Neuronal stem cell (in vitro differentiated cells): ENCODE data around the gene WDTC1.
A peak's percentile ranks its signal among the peaks of the same experiment; 100 is the strongest.

ENCODE experiments used
- DNase-seq: peaks from one replicate; pipeline ENCODE4 v3.0.0-alpha.2; 2013; ENCODE audit warnings: low spot score
- H2AFZ ChIP-seq: one replicate; pipeline ENCODE4 v1.6.1; 2013; ENCODE audit warnings: mild to moderate bottlenecking, low read length, inconsistent platforms
- H2AK5ac ChIP-seq: 2 replicates; pipeline ENCODE4 v1.6.1; 2013; ENCODE audit warnings: low read depth, mild to moderate bottlenecking, inconsistent platforms, low read length, moderate library complexity, mixed read lengths
- H2BK120ac ChIP-seq: 2 replicates; pipeline ENCODE4 v1.6.1; 2013; ENCODE audit warnings: low read depth, mild to moderate bottlenecking, inconsistent platforms, low read length, moderate library complexity, mixed read lengths
- H2BK12ac ChIP-seq: one replicate; pipeline ENCODE4 v1.6.1; 2013; ENCODE audit warnings: low read length, inconsistent platforms
- H2BK15ac ChIP-seq: 2 replicates; pipeline ENCODE4 v1.6.1; 2013; ENCODE audit warnings: mild to moderate bottlenecking, low read length, inconsistent platforms, mixed read lengths
- H2BK5ac ChIP-seq: one replicate; pipeline ENCODE4 v1.6.1; 2013; ENCODE audit warnings: inconsistent platforms, mild to moderate bottlenecking, low read length, moderate library complexity
- H3K14ac ChIP-seq: one replicate; pipeline ENCODE4 v1.6.1; 2013; ENCODE audit warnings: low read length, inconsistent platforms
- H3K18ac ChIP-seq: 2 replicates; pipeline ENCODE4 v1.6.1; 2013; ENCODE audit warnings: low read length, inconsistent platforms
- H3K23ac ChIP-seq: 2 replicates; pipeline ENCODE4 v1.6.1; 2013; ENCODE audit warnings: low read depth, mild to moderate bottlenecking, mixed read lengths, low read length, inconsistent platforms; ENCODE audit not compliant: poor library complexity
- H3K27ac ChIP-seq: replicated peaks from 3 replicates; pipeline ENCODE4 v1.5.1; 2013; ENCODE audit warnings: low read length, inconsistent platforms
- H3K27me3 ChIP-seq, 3 experiments: 2 replicates each; pipeline ENCODE4 v1.6.1; 2013; ENCODE audit warnings: low read length in 3 of 3, mild to moderate bottlenecking in 2 of 3, inconsistent platforms in 1 of 3, low read depth in 1 of 3, mixed read lengths in 1 of 3, moderate library complexity in 1 of 3; ENCODE audit not compliant: control insufficient read depth in 3 of 3, insufficient read depth in 3 of 3
- H3K36me3 ChIP-seq, 2 donors: replicated peaks in 1 of 2; 2 replicates each; pipeline ENCODE4 v1.6.1; 2013; ENCODE audit warnings: low read length in 2 of 2; ENCODE audit not compliant: control insufficient read depth in 2 of 2, insufficient read depth in 2 of 2
- H3K4ac ChIP-seq: 2 replicates; pipeline ENCODE4 v1.6.1; 2013; ENCODE audit warnings: inconsistent platforms, mild to moderate bottlenecking, low read length, moderate library complexity
- H3K4me1 ChIP-seq, 2 donors: 1 replicate in 1 of 2; 2 replicates in 1 of 2; pipeline ENCODE4 v1.6.1; 2013; ENCODE audit warnings: low read length in 2 of 2, low read depth in 1 of 2; ENCODE audit not compliant: control insufficient read depth in 2 of 2, insufficient read depth in 1 of 2
- H3K4me2 ChIP-seq: one replicate; pipeline ENCODE4 v1.6.1; 2013; ENCODE audit warnings: mild to moderate bottlenecking, low read length, inconsistent platforms; ENCODE audit not compliant: insufficient read depth, poor library complexity, severe bottlenecking
- H3K4me3 ChIP-seq, 2 donors: 2 replicates each; pipeline ENCODE4 v1.5.1; 2013; ENCODE audit warnings: low read length in 2 of 2, mild to moderate bottlenecking in 2 of 2, inconsistent platforms in 1 of 2, moderate library complexity in 1 of 2
- H3K79me1 ChIP-seq: one replicate; pipeline ENCODE4 v1.6.1; 2013; ENCODE audit warnings: low read depth, mild to moderate bottlenecking, inconsistent platforms, low read length, moderate library complexity
- H3K9ac ChIP-seq: one replicate; pipeline ENCODE4 v1.6.1; 2013; ENCODE audit warnings: mild to moderate bottlenecking, low read depth, low read length, inconsistent platforms; ENCODE audit not compliant: poor library complexity
- H3K9me3 ChIP-seq, 2 donors: replicated peaks in 1 of 2; 2 replicates each; pipeline versions ENCODE3 to v1.6.1; 2013; ENCODE audit warnings: low read length in 2 of 2, mild to moderate bottlenecking in 2 of 2, inconsistent platforms in 1 of 2, low read depth in 1 of 2, mixed read lengths in 1 of 2, moderate library complexity in 1 of 2; ENCODE audit not compliant: control insufficient read depth in 2 of 2, insufficient read depth in 1 of 2
- H4K8ac ChIP-seq: one replicate; pipeline ENCODE4 v1.6.1; 2013; ENCODE audit warnings: low read depth, mild to moderate bottlenecking, inconsistent platforms, low read length, moderate library complexity
- H4K91ac ChIP-seq: one replicate; pipeline ENCODE4 v1.6.1; 2013; ENCODE audit warnings: low read length, low read depth, mild to moderate bottlenecking, inconsistent platforms; ENCODE audit not compliant: poor library complexity
- WGBS, 2 donors: extraction: QIAGEN DNeasy Blood & Tissue Kit; methylation state at CpG; one replicate each; pipeline ENCODE4 v1.1.7; 2013; ENCODE audit warnings: missing lambda C conversion rate in 2 of 2, mixed read lengths in 1 of 2; ENCODE audit not compliant: insufficient read length in 2 of 2, insufficient replicate concordance in 1 of 2; ENCODE audit errors: extremely low coverage in 2 of 2; 5-methylcytosine and 5-hydroxymethylcytosine counted together

Gene WDTC1

GRCh38 chr1:27235827-27236226 is 1.4 kb downstream of the WDTC1 start:
- no peaks in the 10 kb centered on the region for H3K79me1 ChIP-seq
- no peak overlapping the region for H3K9ac ChIP-seq
- no peak overlapping the region for H3K14ac ChIP-seq
- H2BK12ac ChIP-seq, result no peak overlapping the region
- H4K8ac ChIP-seq, result no peak overlapping the region
- H4K91ac ChIP-seq, result no peak overlapping the region
- H3K36me3 ChIP-seq, result no peaks in the 10 kb centered on the region
- no peak overlapping the region for H3K18ac ChIP-seq
- H2BK15ac ChIP-seq, result no peak overlapping the region
- H3K4me2 ChIP-seq, result peak overlapping the region; percentile 64
- H3K27me3 ChIP-seq, result no peaks in the 10 kb centered on the region
- no peak for DNase-seq
- H2BK5ac ChIP-seq, result no peak overlapping the region
- no CpG with 5 or more reads among the region's 7 CpGs for WGBS, 2 donors
- H3K9me3 ChIP-seq, result no peaks in the 10 kb centered on the region
- no peak overlapping the region for H3K27ac ChIP-seq
- no peak overlapping the region for H3K23ac ChIP-seq
- H2AFZ ChIP-seq, result peak overlapping the region; percentile 97
- H3K4ac ChIP-seq, result no peak overlapping the region
- H3K4me3 ChIP-seq, result peak overlapping the region in 1 of 2 donors; percentile 91
- peaks cover 5 to 7% of the 10 kb centered on the region in 2 donors for H3K4me1 ChIP-seq
- H2AK5ac ChIP-seq, result no peak overlapping the region
- no peak overlapping the region for H2BK120ac ChIP-seq

- Histone ChIP-seq H3K79me1 (no peaks in the 10 kb centered on the region), H3K36me3 (no peaks in the 10 kb centered on the region), H3K4me2 (no peak overlapping the region), H2BK15ac (no peak overlapping the region), H3K4ac (no peak overlapping the region), H2BK5ac (no peak overlapping the region), H2BK120ac (no peak overlapping the region), H4K91ac (no peak overlapping the region), H3K23ac (no peak overlapping the region), H3K9ac (no peak overlapping the region), H3K27me3 (no peaks in the 10 kb centered on the region), H3K18ac (no peak overlapping the region), H4K8ac (no peak overlapping the region), H3K14ac (no peak overlapping the region), H3K4me1 (peaks cover 5 to 7% of the 10 kb centered on the region in 2 donors), H3K4me3 (no peak overlapping the region), H2AFZ (no peak overlapping the region), H3K9me3 (no peaks in the 10 kb centered on the region), H2AK5ac (no peak overlapping the region), H2BK12ac (no peak overlapping the region), H3K27ac (no peak overlapping the region)
- no CpG with 5 or more reads among the region's 4 CpGs for WGBS, 2 donors
- no peak for DNase-seq
Observed at GRCh38 chr1:27237112-27237511, 2.7 kb downstream of the WDTC1 start.

GRCh38 chr1:27238032-27238431 is 3.6 kb downstream of the WDTC1 start:
- no peak overlapping the region for H2BK5ac ChIP-seq
- no peak overlapping the region for H2BK15ac ChIP-seq
- H3K27ac ChIP-seq, result no peak overlapping the region
- H4K8ac ChIP-seq, result no peak overlapping the region
- no peak overlapping the region for H3K14ac ChIP-seq
- no peak overlapping the region for H2AK5ac ChIP-seq
- DNase-seq, result no peak
- no peaks in the 10 kb centered on the region for H3K79me1 ChIP-seq
- no peak overlapping the region for H4K91ac ChIP-seq
- H3K36me3 ChIP-seq, result no peaks in the 10 kb centered on the region
- no peak overlapping the region for H3K4me2 ChIP-seq
- no peak overlapping the region for H3K18ac ChIP-seq
- no peaks in the 10 kb centered on the region for H3K9me3 ChIP-seq
- H3K27me3 ChIP-seq, result no peaks in the 10 kb centered on the region
- H3K4ac ChIP-seq, result no peak overlapping the region
- no peak overlapping the region for H3K23ac ChIP-seq
- H3K4me3 ChIP-seq, result no peak overlapping the region
- H3K9ac ChIP-seq, result no peak overlapping the region
- no peak overlapping the region for H2BK12ac ChIP-seq
- H2AFZ ChIP-seq, result no peak overlapping the region
- peaks cover 5 to 7% of the 10 kb centered on the region in 2 donors for H3K4me1 ChIP-seq
- no peak overlapping the region for H2BK120ac ChIP-seq

- Histone ChIP-seq H4K8ac (no peak overlapping the region), H2AFZ (no peak overlapping the region), H3K14ac (no peak overlapping the region), H3K27ac (no peak overlapping the region), H4K91ac (no peak overlapping the region), H3K79me1 (no peaks in the 10 kb centered on the region), H2BK120ac (no peak overlapping the region), H3K4me3 (no peak overlapping the region), H2BK12ac (no peak overlapping the region), H2BK15ac (no peak overlapping the region), H2BK5ac (no peak overlapping the region), H3K36me3 (no peaks in the 10 kb centered on the region), H3K27me3 (no peaks in the 10 kb centered on the region), H3K9me3 (no peaks in the 10 kb centered on the region), H3K4me2 (no peak overlapping the region), H3K23ac (no peak overlapping the region), H3K9ac (no peak overlapping the region), H3K18ac (no peak overlapping the region), H3K4ac (no peak overlapping the region), H3K4me1 (no peaks in the 10 kb centered on the region), H2AK5ac (no peak overlapping the region)
- no peak for DNase-seq
- no CpG with 5 or more reads among the region's 4 CpGs for WGBS, 2 donors
Observed at GRCh38 chr1:27241677-27242076, 7.2 kb downstream of the WDTC1 start.
